ENCODE data around the gene SLC27A3. TPM values are rescaled to one million over a fixed set of nuclear protein-coding genes. Genes with fewer than 3 reads are reported as not detected.
A peak's percentile ranks its signal among the peaks of the same experiment; 100 is the strongest.

SLC27A3 gene
- total and polyA plus RNA-seq, 9 of the 15 experiments (the other 6 are each of a cell fraction or from before 2014, with no cell fraction given) = 0.57 to 5.2 (median 2.8) TPM

- H3K4me1 ChIP-seq (replicated peaks in 1 of 2; ENCODE audit: control insufficient read depth in 2 of 2, insufficient read depth in 2 of 2, low read length in 2 of 2) = peaks cover 0 to 8% of the 10 kb centered on the region in 2 experiments; a peak in 3 of 5 replicates
- in situ Hi-C loops (cut with MboI) = loop anchor here (5.0 kb wide), 1 partner anchor 252 kb away; no protein-coding TSS in a partner anchor
- CTCF ChIA-PET (ENCODE audit: low intra/inter-chr PET ratio) = no interaction called here
- no peaks in the 10 kb centered on the region for H3K27me3 ChIP-seq (ENCODE audit: control insufficient read depth in 2 of 2, insufficient read depth in 2 of 2, low read length in 2 of 2)
- POLR2A ChIA-PET = interaction anchor here (0.6 to 1.7 kb wide), 2 partner anchors 37 to 142 kb away, joined by 3 read pairs; partner anchors contain the start of gene S100A13
- ATAC-seq (no peak), FAIRE-seq (no peak), DNase-seq (ENCODE audit: extremely low read depth in 1 of 4, low spot score in 3 of 4) (no peak)
- H2AFZ ChIP-seq (ENCODE audit: low read depth, low read length) = no peak overlapping the region
- no peaks in the 10 kb centered on the region for H4K20me1 ChIP-seq (replicated peaks; ENCODE audit: control insufficient read depth, insufficient read depth, low read length)
- no peak overlapping the region for H3K4me2 ChIP-seq (ENCODE audit: insufficient read depth, low read length)
- 45% methylated on average over 3 of the region's 3 CpGs for WGBS (ENCODE audit: insufficient coverage, low coverage, missing lambda C conversion rate)
- H3K9me1 ChIP-seq (ENCODE audit: control insufficient read depth, insufficient read depth, low read length) = peaks cover 4% of the 10 kb centered on the region
- H3K79me2 ChIP-seq (ENCODE audit: control insufficient read depth, insufficient read depth, low read length) = no peaks in the 10 kb centered on the region
- no peak overlapping the region for H3K4me3 ChIP-seq
- intact Hi-C loops (cut with micrococcal nuclease) = loop anchor here (10.0 kb wide), 1 partner anchor 414 kb away; the partner anchor contains the start of gene S100A9
- no peak overlapping the region for H3K27ac ChIP-seq (ENCODE audit: extremely low read depth, low read depth, low read length)
- BruUV-seq (replicated peaks) = no TSS peak
- TF ChIP-seq NCOA1 (IDR thresholded peaks at IDR 0.05; ENCODE audit: low read depth) (no peak), ZNF584 (CRISPR knock-in tag; IDR thresholded peaks at IDR 0.05; ENCODE audit: low read depth) (no peak), ZNF830 (CRISPR knock-in tag; IDR thresholded peaks at IDR 0.05) (no peak)
- H3K36me3 ChIP-seq (ENCODE audit: control insufficient read depth, insufficient read depth, low read length) = peaks cover 63% of the 10 kb centered on the region
- 0 out of 4 replicates have a peak overlapping the region, but pooled peaks of 1 of the 2 experiments have one; percentile 15 for H3K9ac ChIP-seq (ENCODE audit: insufficient read depth in 1 of 2, low read depth in 2 of 2, low read length in 2 of 2)
- no peaks in the 10 kb centered on the region for H3K9me3 ChIP-seq (replicated peaks; ENCODE audit: control insufficient read depth, insufficient read depth, low read depth, low read length)
These were observed 6.0 kb upstream of the SLC27A3 start for GRCh38 chr1:153769221-153769620.

DNA sequence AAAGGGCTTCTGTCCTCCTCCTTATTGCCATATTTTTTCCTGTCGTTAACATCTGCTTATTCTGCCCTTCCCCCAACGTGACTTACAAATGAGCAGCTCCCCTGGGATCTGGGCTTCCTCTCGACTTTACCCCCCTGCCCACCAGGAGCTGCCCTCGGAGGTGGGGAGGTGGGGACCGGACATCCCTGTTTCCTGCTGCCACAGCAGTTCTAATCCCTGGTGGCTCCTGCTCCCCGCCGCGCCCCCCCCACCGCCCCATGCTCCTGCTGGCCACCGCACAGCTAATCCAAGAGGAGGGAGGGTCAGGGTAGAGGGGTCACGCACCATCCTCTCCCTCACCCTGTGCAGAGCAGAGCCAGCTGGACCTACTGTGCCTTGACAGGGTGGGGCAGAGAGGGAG, 4.4 kb upstream of the SLC27A3 start:
- ChIA-PET POLR2A (interaction anchor here (3.2 kb wide), 1 partner anchor 220 kb away, joined by 11 read pairs; the partner anchor contains the start of gene RPS27), CTCF (ENCODE audit: low intra/inter-chr PET ratio) (no interaction called here)
- Histone ChIP-seq H3K79me2 (ENCODE audit: control insufficient read depth, insufficient read depth, low read length) (no peaks in the 10 kb centered on the region), H3K9me3 (replicated peaks; ENCODE audit: control insufficient read depth, insufficient read depth, low read depth, low read length) (no peaks in the 10 kb centered on the region), H3K4me1 (replicated peaks in 1 of 2; ENCODE audit: control insufficient read depth in 2 of 2, insufficient read depth in 2 of 2, low read length in 2 of 2) (peaks cover 0 to 19% of the 10 kb centered on the region in 2 experiments; a peak in 3 of 5 replicates), H3K4me2 (ENCODE audit: insufficient read depth, low read length) (no peak overlapping the region), H4K20me1 (replicated peaks; ENCODE audit: control insufficient read depth, insufficient read depth, low read length) (no peaks in the 10 kb centered on the region), H3K9me1 (ENCODE audit: control insufficient read depth, insufficient read depth, low read length) (peaks cover 4% of the 10 kb centered on the region), H3K9ac (ENCODE audit: insufficient read depth in 1 of 2, low read depth in 2 of 2, low read length in 2 of 2) (no peak overlapping the region), H3K27ac (ENCODE audit: extremely low read depth, low read depth, low read length) (no peak overlapping the region), H3K36me3 (ENCODE audit: control insufficient read depth, insufficient read depth, low read length) (peaks cover 50% of the 10 kb centered on the region), H3K27me3 (ENCODE audit: control insufficient read depth in 2 of 2, insufficient read depth in 2 of 2, low read length in 2 of 2) (no peaks in the 10 kb centered on the region), H3K4me3 (no peak overlapping the region), H2AFZ (ENCODE audit: low read depth, low read length) (no peak overlapping the region)
- FAIRE-seq = no peak
- in situ Hi-C loops (cut with MboI) (no loop called here), intact Hi-C loops (cut with micrococcal nuclease) (loop anchor here (5.0 to 10.0 kb wide), 2 partner anchors 93 to 256 kb away; partner anchors contain the start of gene NPR1)
- no peak for DNase-seq (ENCODE audit: extremely low read depth in 1 of 4, low spot score in 3 of 4)
- WGBS (ENCODE audit: insufficient coverage, low coverage, missing lambda C conversion rate) = 65% methylated on average over 5 of the region's 11 CpGs
- BruUV-seq (replicated peaks) = no TSS peak
- ATAC-seq = no peak
- TF ChIP-seq, protein P1, sequence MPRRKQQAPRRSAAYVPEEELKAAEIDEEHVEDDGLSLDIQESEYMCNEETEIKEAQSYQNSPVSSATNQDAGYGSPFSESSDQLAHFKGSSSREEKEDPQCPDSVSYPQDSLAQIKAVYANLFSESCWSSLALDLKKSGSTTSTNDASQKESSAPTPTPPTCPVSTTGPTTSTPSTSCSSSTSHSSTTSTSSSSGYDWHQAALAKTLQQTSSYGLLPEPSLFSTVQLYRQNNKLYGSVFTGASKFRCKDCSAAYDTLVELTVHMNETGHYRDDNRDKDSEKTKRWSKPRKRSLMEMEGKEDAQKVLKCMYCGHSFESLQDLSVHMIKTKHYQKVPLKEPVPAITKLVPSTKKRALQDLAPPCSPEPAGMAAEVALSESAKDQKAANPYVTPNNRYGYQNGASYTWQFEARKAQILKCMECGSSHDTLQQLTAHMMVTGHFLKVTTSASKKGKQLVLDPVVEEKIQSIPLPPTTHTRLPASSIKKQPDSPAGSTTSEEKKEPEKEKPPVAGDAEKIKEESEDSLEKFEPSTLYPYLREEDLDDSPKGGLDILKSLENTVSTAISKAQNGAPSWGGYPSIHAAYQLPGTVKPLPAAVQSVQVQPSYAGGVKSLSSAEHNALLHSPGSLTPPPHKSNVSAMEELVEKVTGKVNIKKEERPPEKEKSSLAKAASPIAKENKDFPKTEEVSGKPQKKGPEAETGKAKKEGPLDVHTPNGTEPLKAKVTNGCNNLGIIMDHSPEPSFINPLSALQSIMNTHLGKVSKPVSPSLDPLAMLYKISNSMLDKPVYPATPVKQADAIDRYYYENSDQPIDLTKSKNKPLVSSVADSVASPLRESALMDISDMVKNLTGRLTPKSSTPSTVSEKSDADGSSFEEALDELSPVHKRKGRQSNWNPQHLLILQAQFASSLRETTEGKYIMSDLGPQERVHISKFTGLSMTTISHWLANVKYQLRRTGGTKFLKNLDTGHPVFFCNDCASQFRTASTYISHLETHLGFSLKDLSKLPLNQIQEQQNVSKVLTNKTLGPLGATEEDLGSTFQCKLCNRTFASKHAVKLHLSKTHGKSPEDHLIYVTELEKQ (CRISPR knock-in tag; IDR thresholded peaks at IDR 0.05) = no peak
- TF ChIP-seq, protein P2, sequence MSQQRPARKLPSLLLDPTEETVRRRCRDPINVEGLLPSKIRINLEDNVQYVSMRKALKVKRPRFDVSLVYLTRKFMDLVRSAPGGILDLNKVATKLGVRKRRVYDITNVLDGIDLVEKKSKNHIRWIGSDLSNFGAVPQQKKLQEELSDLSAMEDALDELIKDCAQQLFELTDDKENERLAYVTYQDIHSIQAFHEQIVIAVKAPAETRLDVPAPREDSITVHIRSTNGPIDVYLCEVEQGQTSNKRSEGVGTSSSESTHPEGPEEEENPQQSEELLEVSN (IDR thresholded peaks at IDR 0.05; ENCODE audit: borderline replicate concordance in 1 of 2, extremely low read depth in 1 of 2, insufficient read depth in 1 of 2, insufficient read length in 1 of 2, low read depth in 1 of 2, low read length in 1 of 2, poor library complexity in 1 of 2, severe bottlenecking in 1 of 2) = no peak
- TF ChIP-seq HNRNPK (IDR thresholded peaks at IDR 0.05; ENCODE audit: low read depth, low read length, poor library complexity, severe bottlenecking) (no peak), ZBTB49 (CRISPR knock-in tag; IDR thresholded peaks at IDR 0.05; ENCODE audit: borderline replicate concordance) (no peak)

Measured in K562 (cell line).